Activated B cell treated with CpG ODN at 0.5 μM for 24 hours (primary cell): ENCODE data around the gene SMIM22. TPM values are rescaled to one million over a fixed set of nuclear protein-coding genes. Genes with fewer than 3 reads are reported as not detected.

Experiments used
- ATAC-seq: fragments of 200-7000 bp; cut with Tn5 transposase; one replicate; pipeline ENCODE4 v1.10.0; 2021; ENCODE audit warnings: low read depth, mild to moderate bottlenecking, moderate library complexity
- CTCF ChIA-PET: fragments of 350-600 bp; sonication (Branson Sonifier 250); formaldehyde crosslinking; loops from one replicate; lab custom pipeline; 2021; ENCODE audit warnings: antibody characterized with exemption; lab: Charles Lee
- POLR2A ChIA-PET: fragments of 350-600 bp; sonication (Branson Sonifier 250); formaldehyde crosslinking; loops from one replicate; lab custom pipeline; 2021; ENCODE audit warnings: antibody characterized with exemption; lab: Charles Lee
- DNase-seq: peaks from one replicate; pipeline ENCODE4 v3.0.0; 2022
- H3K27ac Mint-ChIP-seq: one replicate; pipeline ENCODE4 v1.8.0; 2020; ENCODE audit warnings: mixed read lengths
- H3K27me3 Mint-ChIP-seq: one replicate; pipeline ENCODE4 v1.8.0; 2021; ENCODE audit warnings: mixed read lengths
- H3K36me3 Mint-ChIP-seq: one replicate; pipeline ENCODE4 v1.8.0; 2021; ENCODE audit warnings: low read depth, mixed read lengths
- H3K4me1 Mint-ChIP-seq: one replicate; pipeline ENCODE4 v1.8.0; 2021; ENCODE audit warnings: mixed read lengths
- H3K4me3 Mint-ChIP-seq: one replicate; pipeline ENCODE4 v1.8.0; 2020; ENCODE audit warnings: mild to moderate bottlenecking, mixed read lengths
- H3K9me3 Mint-ChIP-seq: one replicate; pipeline ENCODE4 v1.8.0; 2020; ENCODE audit warnings: mixed read lengths
- CTCF ChIP-seq: fragments of 200-600 bp; IDR thresholded peaks from one replicate; pipeline ENCODE4 v1.8.0; 2022; ENCODE audit warnings: antibody characterized with exemption, mild to moderate bottlenecking
- intact Hi-C: fragments of 100-400 bp; cut with micrococcal nuclease; formaldehyde crosslinking; loops from one replicate; pipeline ENCODE4 v1.15.1; 2024
- total RNA-seq: library from RNA; stranded (reverse); gene quantifications from 2 replicates; pipeline ENCODE4 v1.2.3, GENCODE V29; 2022

Gene SMIM22
- total RNA-seq, 1 donor from 2014 or later = not detected

GRCh38 chr16:4785758-4786433 lies 9.3 kb upstream of the SMIM22 start:
- Mint-ChIP-seq H3K36me3 (no peaks in the 10 kb centered on the region), H3K27ac (no peak overlapping the region), H3K27me3 (peaks cover 3% of the 10 kb centered on the region), H3K4me1 (no peaks in the 10 kb centered on the region), H3K4me3 (no peak overlapping the region), H3K9me3 (no peaks in the 10 kb centered on the region)
- ChIA-PET CTCF (no interaction called here), POLR2A (no interaction called here)
- intact Hi-C loops = no loop called here
- DNase-seq = no peak
- TF ChIP-seq CTCF = no peak
- no peak for ATAC-seq

- H3K27ac Mint-ChIP-seq = no peak overlapping the region
- CTCF ChIA-PET = no interaction called here
- H3K4me3 Mint-ChIP-seq = no peak overlapping the region
- POLR2A ChIA-PET = interaction anchor here (0.6 kb wide), 2 partner anchors 115 to 119 kb away, joined by 3 to 4 read pairs; no protein-coding TSS in a partner anchor
- H3K4me1 Mint-ChIP-seq = no peaks in the 10 kb centered on the region
- intact Hi-C loops = no loop called here
- no peak for DNase-seq
- no peaks in the 10 kb centered on the region for H3K36me3 Mint-ChIP-seq
- H3K27me3 Mint-ChIP-seq = peaks cover 3% of the 10 kb centered on the region
- no peaks in the 10 kb centered on the region for H3K9me3 Mint-ChIP-seq
- no peak for ATAC-seq
- no peak for TF ChIP-seq CTCF
Measured at GRCh38 chr16:4787068-4787467, 8.1 kb upstream of the SMIM22 start.

GRCh38 chr16:4787627-4788482 lies 7.3 kb upstream of the SMIM22 start, which contains the start of gene SEPTIN12:
TSS of gene SEPTIN12 (minus strand) at chr16:4788345. CDS start at chr16:4787645, 700 bp downstream.
- H3K4me3 Mint-ChIP-seq = no peak within 1 kb of the TSS
- DNase-seq = no peak
- no peaks in the 10 kb centered on the region for H3K4me1 Mint-ChIP-seq
- no peaks in the 10 kb centered on the region for H3K9me3 Mint-ChIP-seq
- ATAC-seq = no peak
- H3K27me3 Mint-ChIP-seq = peaks cover 3% of the 10 kb centered on the region
- intact Hi-C loops = no loop called here
- H3K27ac Mint-ChIP-seq = no peak within 1 kb of the TSS
- H3K36me3 Mint-ChIP-seq = no peaks in the 10 kb centered on the region
- ChIA-PET POLR2A (interaction anchor here (0.6 kb wide), 1 partner anchor 1184 kb away, joined by 5 read pairs; no protein-coding TSS in a partner anchor), CTCF (no interaction called here)
- no peak for TF ChIP-seq CTCF

GRCh38 chr16:4788489-4788889 lies 6.7 kb upstream of the SMIM22 start:
- Mint-ChIP-seq H3K9me3 (no peaks in the 10 kb centered on the region), H3K4me1 (no peaks in the 10 kb centered on the region), H3K27me3 (peaks cover 3% of the 10 kb centered on the region), H3K36me3 (no peaks in the 10 kb centered on the region), H3K4me3 (no peak overlapping the region), H3K27ac (no peak overlapping the region)
- no peak for ATAC-seq
- ChIA-PET CTCF (no interaction called here), POLR2A (interaction anchor here (0.6 kb wide), 1 partner anchor 1185 kb away, joined by 5 read pairs; no protein-coding TSS in a partner anchor)
- intact Hi-C loops = no loop called here
- TF ChIP-seq CTCF = no peak
- no peak for DNase-seq

- ATAC-seq = no peak
- ChIA-PET CTCF (no interaction called here), POLR2A (no interaction called here)
- Mint-ChIP-seq H3K36me3 (no peaks in the 10 kb centered on the region), H3K4me1 (no peaks in the 10 kb centered on the region), H3K27me3 (peaks cover 3% of the 10 kb centered on the region), H3K9me3 (no peaks in the 10 kb centered on the region), H3K4me3 (no peak overlapping the region), H3K27ac (no peak overlapping the region)
- TF ChIP-seq CTCF = no peak
- intact Hi-C loops = no loop called here
- DNase-seq = no peak
Measured at GRCh38 chr16:4788910-4789309, 6.3 kb upstream of the SMIM22 start.
